ENCODE data around the gene AKR1D1.

AKR1D1 gene

GRCh38 chr7:138161600-138162081 is 85.4 kb downstream of the AKR1D1 start:
- DNase-seq (ENCODE audit: extremely low spot score), result peak; percentile 87
- CTCF ChIA-PET, result interaction anchor here (0.7 to 5.8 kb wide), 18 partner anchors 10 to 704 kb away, joined by 3 to 71 read pairs (median 4); no protein-coding TSS in a partner anchor
- peak; percentile 66 for TF ChIP-seq CTCF (IDR thresholded peaks at IDR 0.05; ENCODE audit: control extremely low read depth, extremely low read depth, low read depth, missing control alignments)
- POLR2A ChIA-PET, result no interaction called here

GRCh38 chr7:138162236-138162635 is 86.0 kb downstream of the AKR1D1 start:
- no peak for TF ChIP-seq CTCF (IDR thresholded peaks at IDR 0.05; ENCODE audit: control extremely low read depth, extremely low read depth, low read depth, missing control alignments)
- ChIA-PET POLR2A (no interaction called here), CTCF (interaction anchor here (0.7 to 5.8 kb wide), 13 partner anchors 12 to 703 kb away, joined by 3 to 71 read pairs (median 4); no protein-coding TSS in a partner anchor)
- no peak for DNase-seq (ENCODE audit: extremely low spot score)

- DNase-seq (ENCODE audit: extremely low spot score), result no peak
- no peak for TF ChIP-seq CTCF (IDR thresholded peaks at IDR 0.05; ENCODE audit: control extremely low read depth, extremely low read depth, low read depth, missing control alignments)
- ChIA-PET POLR2A (no interaction called here), CTCF (interaction anchor here (5.8 kb wide), 1 partner anchor 574 kb away, joined by 71 read pairs; no protein-coding TSS in a partner anchor)
These were observed 87.5 kb downstream of the AKR1D1 start for GRCh38 chr7:138163800-138164199.

GRCh38 chr7:138164804-138165203 is 88.5 kb downstream of the AKR1D1 start:
- ChIA-PET CTCF (interaction anchor here (1.3 to 5.8 kb wide), 2 partner anchors 573 to 579 kb away, joined by 3 to 71 read pairs; no protein-coding TSS in a partner anchor), POLR2A (no interaction called here)
- no peak for DNase-seq (ENCODE audit: extremely low spot score)
- no peak for TF ChIP-seq CTCF (IDR thresholded peaks at IDR 0.05; ENCODE audit: control extremely low read depth, extremely low read depth, low read depth, missing control alignments)

- ChIA-PET POLR2A (no interaction called here), CTCF (interaction anchor here (1.0 to 1.6 kb wide), 3 partner anchors 9 to 720 kb away, joined by 3 to 10 read pairs (median 3); no protein-coding TSS in a partner anchor)
- no peak for TF ChIP-seq CTCF (IDR thresholded peaks at IDR 0.05; ENCODE audit: control extremely low read depth, extremely low read depth, low read depth, missing control alignments)
- no peak for DNase-seq (ENCODE audit: extremely low spot score)
These were observed 90.4 kb downstream of the AKR1D1 start for GRCh38 chr7:138166681-138167080.

- ChIA-PET CTCF (interaction anchor here (1.1 to 1.6 kb wide), 2 partner anchors 10 to 571 kb away, joined by 3 read pairs; no protein-coding TSS in a partner anchor), POLR2A (no interaction called here)
- DNase-seq (ENCODE audit: extremely low spot score), result no peak
- TF ChIP-seq CTCF (IDR thresholded peaks at IDR 0.05; ENCODE audit: control extremely low read depth, extremely low read depth, low read depth, missing control alignments), result no peak
These were observed 91.0 kb downstream of the AKR1D1 start for GRCh38 chr7:138167222-138167621.
